Endothelial cell of hepatic sinusoid (primary cell): ENCODE data around the gene HTR3E.

Experiments used
- in situ Hi-C: cut with HindIII; loops from 2 replicates; pipeline ENCODE4 v1.10.0; 2017; ENCODE audit warnings: low sequenced_read_pairs

HTR3E gene

GRCh38 chr3:184096811-184097383 is at the start of gene HTR3E:
Gene HTR3E, plus strand, starts transcription at chr3:184097064. Its CDS starts 466 bp downstream, at chr3:184097530.
- in situ Hi-C loops = no loop called here

- in situ Hi-C loops = loop anchor here (5.0 kb wide), 1 partner anchor 73 kb away; no protein-coding TSS in a partner anchor
These were observed 46.5 kb upstream of the HTR3E start for GRCh38 chr3:184050217-184050847.

- in situ Hi-C loops = loop anchor here (5.0 kb wide), 1 partner anchor 75 kb away; no protein-coding TSS in a partner anchor
These were observed 44.1 kb upstream of the HTR3E start, which contains the start of gene HTR3C for GRCh38 chr3:184052767-184053166. Gene HTR3C, plus strand, starts transcription at chr3:184053047. Its CDS starts 34 bp downstream, at chr3:184053081.

- in situ Hi-C loops = no loop called here
These were observed 38.8 kb upstream of the HTR3E start for GRCh38 chr3:184058029-184058428.

- in situ Hi-C loops = no loop called here
These were observed 37.4 kb upstream of the HTR3E start for GRCh38 chr3:184059424-184059823.

- in situ Hi-C loops = no loop called here
These were observed 34.2 kb upstream of the HTR3E start for GRCh38 chr3:184062637-184063036.

- in situ Hi-C loops = no loop called here
These were observed 30.7 kb upstream of the HTR3E start for GRCh38 chr3:184066211-184066610.

GRCh38 chr3:184067573-184068055 is 29.2 kb upstream of the HTR3E start:
- in situ Hi-C loops = no loop called here

GRCh38 chr3:184068344-184068743 is 28.5 kb upstream of the HTR3E start:
- in situ Hi-C loops = no loop called here

GRCh38 chr3:184071142-184071541 is 25.7 kb upstream of the HTR3E start:
- in situ Hi-C loops = loop anchor here (5.0 kb wide), 1 partner anchor 36 kb away; no protein-coding TSS in a partner anchor

GRCh38 chr3:184073621-184074020 is 23.2 kb upstream of the HTR3E start:
- in situ Hi-C loops = loop anchor here (5.0 kb wide), 1 partner anchor 34 kb away; no protein-coding TSS in a partner anchor

GRCh38 chr3:184075901-184076300 is 21.0 kb upstream of the HTR3E start:
- in situ Hi-C loops = no loop called here

GRCh38 chr3:184077881-184078280 is 19.0 kb upstream of the HTR3E start:
- in situ Hi-C loops = no loop called here

GRCh38 chr3:184078851-184079250 is 18.0 kb upstream of the HTR3E start:
- in situ Hi-C loops = no loop called here

GRCh38 chr3:184081116-184081830 is 15.6 kb upstream of the HTR3E start:
- in situ Hi-C loops = no loop called here

- in situ Hi-C loops = no loop called here
These were observed 14.8 kb upstream of the HTR3E start for GRCh38 chr3:184082034-184082433.

GRCh38 chr3:184082465-184082864 is 14.4 kb upstream of the HTR3E start:
- in situ Hi-C loops = no loop called here

- in situ Hi-C loops = no loop called here
These were observed 11.4 kb upstream of the HTR3E start for GRCh38 chr3:184085389-184085852.

- in situ Hi-C loops = loop anchor here (5.0 kb wide), 1 partner anchor 55 kb away; no protein-coding TSS in a partner anchor
These were observed 4.7 kb upstream of the HTR3E start for GRCh38 chr3:184092199-184092598.

- in situ Hi-C loops = no loop called here
These were observed 692 bp downstream of the HTR3E start for GRCh38 chr3:184097556-184097955.
